Lower lobe of right lung (tissue), 2 donors: ENCODE measurements around the gene ZNF414. TPM values are rescaled to one million over a fixed set of nuclear protein-coding genes. Genes with fewer than 3 reads are reported as not detected.
A peak's percentile ranks its signal among the peaks of the same experiment; 100 is the strongest.

Source experiments
- ATAC-seq, 2 donors: fragments of 200-7000 bp; cut with Tn5 transposase; one replicate each; pipeline ENCODE4 v1.9.1; 2020 to 2022; ENCODE audit warnings: mild to moderate bottlenecking in 2 of 2, moderate library complexity in 2 of 2
- DNase-seq: peaks from one replicate; pipeline ENCODE4 v3.0.0-alpha.2; 2020
- H3K27ac ChIP-seq: fragments of 200-600 bp; one replicate; pipeline ENCODE4 v1.8.0; 2022
- H3K27me3 ChIP-seq: fragments of 200-600 bp; one replicate; pipeline ENCODE4 v1.8.0; 2022; ENCODE audit warnings: low read depth
- H3K36me3 ChIP-seq: fragments of 200-600 bp; one replicate; pipeline ENCODE4 v1.8.0; 2022; ENCODE audit warnings: mild to moderate bottlenecking
- H3K4me1 ChIP-seq: fragments of 200-600 bp; one replicate; pipeline ENCODE4 v1.8.0; 2022
- H3K4me3 ChIP-seq: fragments of 200-600 bp; one replicate; pipeline ENCODE4 v1.8.0; 2022; ENCODE audit warnings: mild to moderate bottlenecking
- H3K9me3 ChIP-seq: fragments of 200-600 bp; one replicate; pipeline ENCODE4 v1.8.0; 2022
- intact Hi-C: fragments of 100-400 bp; cut with DNase I; formaldehyde crosslinking; loops from one replicate; pipeline ENCODE4 v1.11.0; 2022
- total RNA-seq: library from RNA; stranded (reverse); fragmentation: NEBNext Ultra II Directional; extraction: Animal tissue kit (Norgen Biotek cat#: 25700); gene quantifications from one replicate; pipeline ENCODE4 v1.2.1, GENCODE V29; 2021
- TF ChIP-seq, protein P1 (sequence below): fragments of 200-600 bp; IDR thresholded peaks from one replicate; pipeline ENCODE4 v1.8.0; 2022; ENCODE audit warnings: antibody characterized with exemption, mild to moderate bottlenecking
- donor health status: DM: no; HTN: yes; CAD: no; lungs with severe emphysema.

ZNF414 gene
- total RNA-seq, 1 donor from 2014 or later, result 21.6 TPM

DNA sequence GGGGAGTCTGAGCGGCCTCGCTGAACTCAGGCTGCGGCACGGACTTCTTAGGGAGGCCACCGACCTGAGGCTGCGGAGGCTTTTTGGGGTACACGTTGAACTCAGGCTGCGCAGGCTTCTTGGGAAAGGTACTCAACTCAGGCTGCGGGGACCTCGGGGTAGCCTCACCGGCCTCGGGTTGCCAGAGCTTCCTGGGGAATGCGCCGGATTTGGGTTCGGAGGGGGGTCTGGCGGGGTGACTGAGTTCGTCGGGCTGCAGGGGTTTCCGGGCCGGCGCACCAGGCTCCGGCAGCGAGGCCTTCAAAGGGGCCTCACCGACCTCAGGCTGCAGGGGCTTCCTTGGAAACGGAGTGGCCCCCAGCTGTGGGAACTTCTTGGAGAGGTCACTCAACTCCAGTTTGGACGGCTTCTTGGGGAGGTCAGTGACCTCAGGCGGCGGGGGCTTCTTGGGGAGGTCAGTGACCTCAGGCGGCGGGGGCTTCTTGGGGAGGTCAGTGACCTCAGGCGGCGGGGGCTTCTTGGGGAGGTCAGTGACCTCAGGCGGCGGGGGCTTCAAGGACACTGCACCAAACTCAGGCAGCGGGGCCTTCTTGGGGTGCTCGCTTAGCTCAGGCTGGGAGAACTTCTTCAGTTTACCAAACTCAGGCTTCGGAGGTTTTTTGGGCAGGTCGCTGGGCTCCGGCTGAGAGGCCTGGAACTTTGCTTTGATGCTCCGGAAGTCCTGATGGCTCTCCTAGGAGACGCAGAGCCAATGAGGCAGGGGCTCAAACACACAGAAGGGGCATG, 14.7 kb downstream of the ZNF414 start:
- Histone ChIP-seq H3K27ac (no peak overlapping the region), H3K36me3 (no peaks in the 10 kb centered on the region), H3K9me3 (no peaks in the 10 kb centered on the region), H3K4me1 (peaks cover 6% of the 10 kb centered on the region), H3K27me3 (no peaks in the 10 kb centered on the region), H3K4me3 (peak overlapping the region; percentile 45)
- TF ChIP-seq, protein P1, sequence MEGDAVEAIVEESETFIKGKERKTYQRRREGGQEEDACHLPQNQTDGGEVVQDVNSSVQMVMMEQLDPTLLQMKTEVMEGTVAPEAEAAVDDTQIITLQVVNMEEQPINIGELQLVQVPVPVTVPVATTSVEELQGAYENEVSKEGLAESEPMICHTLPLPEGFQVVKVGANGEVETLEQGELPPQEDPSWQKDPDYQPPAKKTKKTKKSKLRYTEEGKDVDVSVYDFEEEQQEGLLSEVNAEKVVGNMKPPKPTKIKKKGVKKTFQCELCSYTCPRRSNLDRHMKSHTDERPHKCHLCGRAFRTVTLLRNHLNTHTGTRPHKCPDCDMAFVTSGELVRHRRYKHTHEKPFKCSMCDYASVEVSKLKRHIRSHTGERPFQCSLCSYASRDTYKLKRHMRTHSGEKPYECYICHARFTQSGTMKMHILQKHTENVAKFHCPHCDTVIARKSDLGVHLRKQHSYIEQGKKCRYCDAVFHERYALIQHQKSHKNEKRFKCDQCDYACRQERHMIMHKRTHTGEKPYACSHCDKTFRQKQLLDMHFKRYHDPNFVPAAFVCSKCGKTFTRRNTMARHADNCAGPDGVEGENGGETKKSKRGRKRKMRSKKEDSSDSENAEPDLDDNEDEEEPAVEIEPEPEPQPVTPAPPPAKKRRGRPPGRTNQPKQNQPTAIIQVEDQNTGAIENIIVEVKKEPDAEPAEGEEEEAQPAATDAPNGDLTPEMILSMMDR, result no peak
- DNase-seq (no peak), ATAC-seq (no peak)
- intact Hi-C loops, result no loop called here

DNA sequence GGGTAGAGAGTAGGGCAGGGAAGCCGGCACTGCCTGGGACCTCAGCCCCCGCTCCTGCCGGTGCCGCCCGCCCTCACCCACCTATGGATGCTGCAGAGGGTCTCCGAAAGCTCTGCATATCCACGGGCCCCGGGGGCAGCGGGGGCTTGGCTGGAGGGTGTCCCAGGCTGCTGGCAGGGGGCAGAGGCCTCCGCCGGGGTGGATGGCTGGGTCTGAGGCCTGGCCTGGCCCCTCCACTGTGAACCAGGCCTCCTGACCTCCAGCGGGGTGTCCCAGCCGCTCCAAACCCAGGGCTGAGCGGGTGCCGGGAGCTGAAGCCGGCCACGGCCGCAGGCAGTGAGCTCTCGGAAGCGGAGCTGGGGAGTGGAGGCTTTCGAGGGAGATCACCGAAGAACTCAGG, 15.7 kb downstream of the ZNF414 start:
- no peaks in the 10 kb centered on the region for H3K27me3 ChIP-seq
- H3K4me3 ChIP-seq, result no peak overlapping the region
- no peak for ATAC-seq
- TF ChIP-seq, protein P1, result no peak
- peaks cover 5% of the 10 kb centered on the region for H3K4me1 ChIP-seq
- intact Hi-C loops, result no loop called here
- no peak overlapping the region for H3K27ac ChIP-seq
- DNase-seq, result no peak
- no peaks in the 10 kb centered on the region for H3K36me3 ChIP-seq
- H3K9me3 ChIP-seq, result no peaks in the 10 kb centered on the region

DNA sequence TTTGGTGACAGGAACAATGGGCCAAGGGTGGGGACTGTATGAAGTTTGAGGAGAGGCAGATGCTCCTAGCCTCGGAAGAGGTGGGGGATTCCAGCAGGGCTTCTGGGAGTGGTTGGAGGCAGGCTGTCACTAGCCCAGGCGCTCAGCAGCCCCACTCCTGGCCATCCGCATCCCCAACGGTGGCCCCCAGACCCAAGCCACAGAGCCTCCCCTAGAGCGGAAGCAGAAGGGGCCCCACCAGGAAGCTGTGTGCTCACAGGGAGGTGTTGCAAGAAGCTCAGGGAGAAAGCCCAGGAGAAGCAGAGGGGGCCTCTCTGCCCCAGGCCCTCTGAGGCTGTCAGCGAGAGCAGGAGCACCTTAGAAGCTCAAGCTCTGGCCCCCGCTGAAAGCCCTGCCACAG, 19.8 kb downstream of the ZNF414 start:
- Histone ChIP-seq H3K4me1 (peaks cover 13% of the 10 kb centered on the region), H3K4me3 (no peak overlapping the region), H3K36me3 (peaks cover 9% of the 10 kb centered on the region), H3K27ac (no peak overlapping the region), H3K9me3 (no peaks in the 10 kb centered on the region), H3K27me3 (no peaks in the 10 kb centered on the region)
- TF ChIP-seq, protein P1, result no peak
- DNase-seq (no peak), ATAC-seq (no peak)
- intact Hi-C loops, result no loop called here

DNA sequence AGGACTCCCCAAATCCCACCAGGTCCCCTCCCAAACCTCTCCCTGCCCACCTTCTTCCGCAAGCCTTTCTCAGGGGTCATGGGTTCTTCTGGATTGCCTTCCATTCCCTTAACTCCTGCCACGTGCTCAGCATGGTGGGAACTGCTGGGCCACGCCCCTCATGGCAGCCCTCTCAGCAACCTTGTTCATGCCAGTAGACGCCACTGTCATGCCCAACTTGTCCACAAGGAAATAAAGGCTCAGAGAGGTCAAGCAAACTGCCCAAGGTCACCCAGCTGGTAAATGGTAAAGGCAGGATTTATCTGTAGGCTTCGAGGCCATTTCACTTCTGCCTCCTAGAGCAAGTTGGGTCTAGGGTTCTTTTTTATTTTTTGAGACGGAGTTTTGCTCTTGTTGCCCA, 22.4 kb downstream of the ZNF414 start:
- H3K9me3 ChIP-seq, result no peaks in the 10 kb centered on the region
- peaks cover 39% of the 10 kb centered on the region for H3K4me1 ChIP-seq
- no peak for DNase-seq
- H3K27ac ChIP-seq, result no peak overlapping the region
- no peaks in the 10 kb centered on the region for H3K27me3 ChIP-seq
- ATAC-seq, result no peak
- no peak overlapping the region for H3K4me3 ChIP-seq
- H3K36me3 ChIP-seq, result peaks cover 35% of the 10 kb centered on the region
- TF ChIP-seq, protein P1, result no peak
- intact Hi-C loops, result no loop called here

DNA sequence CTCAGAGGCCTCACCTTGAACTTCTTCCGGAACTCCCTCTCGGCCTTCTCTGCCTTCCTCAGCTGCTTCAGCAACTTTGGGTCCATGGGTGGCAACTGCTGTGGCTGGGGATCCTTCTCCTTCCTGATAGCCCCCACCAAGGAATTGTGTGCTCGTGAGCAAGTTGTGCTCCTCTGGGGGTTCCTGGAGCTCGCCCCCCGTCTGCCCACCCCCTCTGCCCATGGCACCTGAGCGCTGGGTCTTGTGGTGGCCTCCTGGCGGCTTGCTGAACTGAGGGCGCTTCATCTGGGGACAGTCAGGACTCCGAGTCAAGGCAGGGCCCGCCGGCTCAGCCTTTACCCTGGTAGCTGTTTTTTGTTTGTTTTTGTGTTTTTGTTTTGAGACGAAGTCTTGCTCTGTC, 23.1 kb downstream of the ZNF414 start:
- H3K36me3 ChIP-seq, result peaks cover 42% of the 10 kb centered on the region
- H3K27ac ChIP-seq, result no peak overlapping the region
- peaks cover 41% of the 10 kb centered on the region for H3K4me1 ChIP-seq
- TF ChIP-seq, protein P1, result no peak
- H3K9me3 ChIP-seq, result no peaks in the 10 kb centered on the region
- ATAC-seq, result no peak
- H3K4me3 ChIP-seq, result no peak overlapping the region
- H3K27me3 ChIP-seq, result no peaks in the 10 kb centered on the region
- DNase-seq, result no peak
- intact Hi-C loops, result no loop called here
